Muscle of back (tissue), 11 donors: ENCODE measurements around the gene BPIFA2. TPM values are rescaled to one million over a fixed set of nuclear protein-coding genes. Genes with fewer than 3 reads are reported as not detected.
"Not testable (repeated sequence)": the region's sequence is repeated elsewhere in the genome, so short reads cannot be mapped to it uniquely, and the experiment has no call there.

ENCODE experiments used
- DNase-seq, 3 donors: peaks; one replicate each; pipeline versions ENCODE4 v3.0.0 to v3.0.0-alpha.2; 2013
- polyA plus RNA-seq, 10 donors: library from polyadenylated mRNA; unstranded; fragments of 120-200 nt; gene quantifications; one replicate each; pipeline ENCODE4 v1.2.1, GENCODE V29; 2013; ENCODE audit not compliant: insufficient read length in 10 of 10

Gene BPIFA2
- polyA plus RNA-seq, 10 donors: not detected

GRCh38 chr20:33160681-33161080 lies 7.3 kb upstream of the BPIFA2 start:
- no peak for DNase-seq

- DNase-seq: no peak
These were observed 5.6 kb upstream of the BPIFA2 start for GRCh38 chr20:33162313-33162712.

DNA sequence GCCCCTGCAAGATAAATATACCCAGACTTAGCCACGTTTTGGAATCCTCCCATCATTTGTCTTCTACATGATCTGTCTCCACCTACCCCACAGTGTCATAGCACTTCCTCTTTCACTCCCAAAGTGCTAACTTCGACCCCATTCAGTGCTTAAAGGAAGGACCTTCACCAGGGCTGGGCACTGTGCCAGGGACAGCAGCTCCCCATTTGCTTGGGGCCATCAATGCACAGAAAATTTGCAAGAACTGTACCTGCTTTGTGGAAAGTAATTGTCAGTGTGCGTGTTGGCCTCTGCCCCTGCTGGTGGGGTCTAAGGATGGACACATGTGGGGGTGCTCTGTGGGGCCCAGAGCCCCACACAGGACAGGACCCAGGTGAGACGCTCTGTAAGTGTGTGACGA lies 5.2 kb upstream of the BPIFA2 start:
- DNase-seq: no peak

DNA sequence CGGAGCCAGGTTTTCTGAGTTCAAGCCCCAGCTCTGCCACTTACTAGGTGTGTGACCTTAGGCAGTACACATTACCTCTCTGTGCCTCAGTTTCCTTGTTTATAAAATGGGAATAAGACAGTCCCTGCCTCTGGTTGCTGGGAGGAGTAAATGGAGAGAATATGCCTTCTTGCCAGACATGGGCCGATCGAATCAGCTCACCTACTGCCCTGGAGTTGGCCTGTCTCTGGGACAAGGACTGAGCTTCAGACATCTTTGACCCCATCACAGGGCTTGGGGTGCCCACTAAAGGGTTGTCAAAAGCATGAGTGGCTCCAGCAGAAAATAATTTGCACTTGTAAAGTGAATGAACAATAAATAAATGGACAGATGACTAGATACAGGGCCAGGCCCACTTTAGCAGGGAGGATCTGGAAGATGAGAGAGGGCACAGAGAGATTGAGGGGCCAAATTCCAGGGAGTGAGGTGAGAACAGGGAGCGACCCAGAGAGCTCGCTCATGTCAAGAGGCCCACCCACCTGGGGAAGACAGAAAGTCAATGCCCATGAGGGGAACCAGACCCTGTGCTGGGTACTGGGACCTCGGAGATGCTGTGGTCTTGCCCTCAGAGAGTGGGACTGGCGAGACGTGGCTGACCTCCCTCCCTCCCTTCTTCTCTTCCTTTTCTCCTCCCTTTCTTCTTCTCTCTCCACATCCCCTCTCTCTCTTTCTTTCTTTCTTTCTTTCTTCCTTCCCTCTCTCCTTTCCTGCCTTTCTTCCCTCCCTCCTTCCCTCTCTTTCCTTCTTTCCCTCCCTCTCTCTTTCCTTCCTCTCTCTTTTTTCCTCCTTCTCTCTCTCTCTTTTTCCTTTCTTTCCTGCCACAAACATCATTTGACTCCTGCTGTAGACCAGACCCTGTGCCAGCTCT lies 3.9 kb upstream of the BPIFA2 start:
- no peak for DNase-seq

DNA sequence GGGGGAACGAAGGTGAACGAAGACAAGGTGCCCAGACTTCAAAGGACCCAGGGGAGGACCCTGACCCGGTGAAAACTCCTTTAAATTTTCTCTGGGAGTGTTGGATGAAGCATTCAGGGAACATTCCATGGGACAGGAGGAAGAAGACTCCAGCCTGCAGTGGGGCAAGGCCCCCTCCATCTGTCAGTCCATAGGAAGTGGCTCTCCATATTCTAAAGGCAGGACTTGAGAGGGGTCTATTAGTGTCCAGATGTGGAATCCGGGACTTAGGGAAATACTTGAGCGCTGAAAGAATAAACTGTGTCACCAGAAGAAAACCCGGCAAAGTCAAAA lies 3.2 kb upstream of the BPIFA2 start:
- no peak for DNase-seq

DNA sequence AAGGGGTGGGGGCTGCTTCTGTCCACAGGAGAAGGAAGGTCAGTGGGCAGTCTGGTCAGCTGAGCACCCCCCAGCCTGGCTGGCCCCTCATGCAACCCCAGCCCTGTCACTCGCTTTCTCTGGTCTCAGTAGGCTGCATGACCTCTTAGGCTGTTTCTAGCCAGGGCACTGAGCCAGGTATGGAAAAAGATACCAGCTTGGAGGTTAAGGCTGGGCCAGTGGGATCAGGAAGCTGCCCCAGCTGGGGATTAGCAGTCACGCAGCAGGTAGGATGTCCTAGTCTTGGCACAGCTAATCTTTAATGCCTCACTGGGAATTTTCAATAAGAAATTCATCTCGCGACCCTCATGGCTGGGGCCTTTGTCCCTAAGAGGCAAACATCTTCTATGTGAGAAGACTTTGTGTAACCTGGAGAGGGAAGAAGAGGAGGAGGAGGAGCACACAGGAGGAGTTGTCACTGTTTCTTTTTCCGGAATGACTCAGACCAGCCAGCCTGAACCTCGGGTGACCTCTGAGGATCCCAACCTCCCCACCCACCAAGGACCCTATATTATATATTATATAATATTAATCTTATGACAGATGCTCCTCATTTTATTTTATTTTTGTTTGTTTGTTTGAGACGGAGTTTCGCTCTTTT lies 2.4 kb upstream of the BPIFA2 start:
- no peak for DNase-seq

- DNase-seq: no peak
These were observed 1.3 kb upstream of the BPIFA2 start for GRCh38 chr20:33166533-33167113.

DNA sequence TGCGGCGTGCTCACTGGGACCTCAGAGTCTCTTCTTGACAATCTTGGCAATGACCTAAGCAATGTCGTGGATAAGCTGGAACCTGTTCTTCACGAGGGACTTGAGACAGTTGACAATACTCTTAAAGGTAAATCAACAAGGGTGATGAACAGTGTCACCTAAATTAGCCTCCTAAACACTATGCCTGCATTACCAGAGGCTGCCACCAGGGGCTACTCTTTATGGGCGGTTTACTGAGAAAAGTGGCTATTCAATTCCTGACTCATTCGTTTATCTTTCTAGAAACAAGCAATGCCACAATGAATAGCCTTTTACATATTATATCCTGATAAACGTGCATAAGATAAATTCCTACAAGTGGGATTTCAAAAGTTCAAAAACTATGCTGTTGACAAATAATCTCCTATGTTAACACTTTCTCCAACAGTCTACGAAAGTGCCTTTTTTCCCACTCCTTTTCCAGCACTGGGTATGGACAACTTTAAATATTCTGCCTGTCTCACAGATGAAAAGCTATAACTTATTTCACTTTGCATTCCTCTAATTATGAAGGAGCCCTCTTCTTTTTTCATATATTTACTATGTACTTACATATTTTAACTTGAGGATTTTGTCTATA lies 1.3 kb downstream of the BPIFA2 start:
- no peak for DNase-seq

GRCh38 chr20:33172781-33173180 lies 4.8 kb downstream of the BPIFA2 start:
- peak in 1 of 3 donors; percentile 14 for DNase-seq

- DNase-seq: no peak
These were observed 7.2 kb downstream of the BPIFA2 start for GRCh38 chr20:33175123-33175522.

- DNase-seq: no peak
These were observed 8.1 kb downstream of the BPIFA2 start for GRCh38 chr20:33176101-33176500.

GRCh38 chr20:33177866-33178265 lies 9.9 kb downstream of the BPIFA2 start:
- peak in 1 of 3 donors; percentile 3 for DNase-seq

- no peak for DNase-seq
These were observed 10.8 kb downstream of the BPIFA2 start for GRCh38 chr20:33178726-33179125.

- no peak for DNase-seq
These were observed 12.2 kb downstream of the BPIFA2 start for GRCh38 chr20:33180169-33180568.

- no peak for DNase-seq
These were observed 13.6 kb downstream of the BPIFA2 start for GRCh38 chr20:33181482-33182093.

- no peak for DNase-seq
These were observed 15.4 kb downstream of the BPIFA2 start for GRCh38 chr20:33183312-33183711.

- DNase-seq: not testable (repeated sequence)
These were observed 17.2 kb downstream of the BPIFA2 start for GRCh38 chr20:33185031-33185590.

- no peak for DNase-seq
These were observed 19.5 kb downstream of the BPIFA2 start for GRCh38 chr20:33187491-33187890.

DNA sequence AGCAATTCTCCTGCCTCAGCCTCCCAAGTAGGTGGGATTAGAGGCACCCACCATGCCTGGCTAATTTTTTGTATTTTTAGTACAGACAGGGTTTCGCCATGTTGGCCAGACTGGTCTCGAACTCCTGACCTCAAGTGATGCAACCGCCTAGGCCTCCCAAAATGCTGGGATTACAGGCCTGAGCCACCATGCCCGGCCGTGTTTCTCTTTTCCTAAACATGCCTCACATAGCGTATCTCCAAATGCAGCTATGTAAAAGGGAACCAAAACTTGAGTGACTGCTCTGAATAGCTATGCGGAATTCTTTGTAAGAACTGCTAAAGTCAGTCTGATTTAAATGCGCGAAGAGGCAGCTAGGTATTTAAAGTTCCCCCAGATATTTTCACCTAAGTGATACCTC lies 20.5 kb downstream of the BPIFA2 start:
- no peak for DNase-seq

GRCh38 chr20:33191484-33191883 lies 23.5 kb downstream of the BPIFA2 start:
- no peak for DNase-seq

GRCh38 chr20:33191955-33192354 lies 24.0 kb downstream of the BPIFA2 start:
- no peak for DNase-seq
